HCT116 (cell line): ENCODE results near the gene PC.

ENCODE experiments used
- CEBPB ChIP-seq: IDR thresholded peaks from 2 replicates; pipeline ENCODE4 v1.6.1; 2012; ENCODE audit warnings: low read depth
- POLR2A ChIP-seq: IDR thresholded peaks from 2 replicates; pipeline ENCODE4 v1.7.0; 2011; ENCODE audit warnings: borderline replicate concordance; ENCODE audit not compliant: insufficient read depth, insufficient read length; ENCODE audit errors: extremely low read depth
- POLR2AphosphoS5 ChIP-seq: IDR thresholded peaks from 2 replicates; pipeline ENCODE4 v1.6.1; 2011; ENCODE audit warnings: mild to moderate bottlenecking, low read depth, low read length, moderate library complexity
- YY1 ChIP-seq: IDR thresholded peaks from 2 replicates; pipeline ENCODE4 v1.6.1; 2011; ENCODE audit warnings: low read length, low read depth, moderate library complexity, mild to moderate bottlenecking; ENCODE audit not compliant: insufficient replicate concordance; ENCODE audit errors: extremely low read depth
- ZNF274 ChIP-seq: fragments of 200-500 bp; sonication (Bioruptor generic); IDR thresholded peaks from 2 replicates; pipeline ENCODE4 v1.6.1; 2014; ENCODE audit warnings: mild to moderate bottlenecking, low read depth, low read length, inconsistent platforms
- TF ChIP-seq, protein P1 (sequence below): IDR thresholded peaks from 2 replicates; pipeline ENCODE4 v1.6.1; 2012; ENCODE audit warnings: low read depth
- TF ChIP-seq, protein P2 (sequence below), 3 experiments: fragments of 200-600 bp in 1 of 3; sonication (generic) in 1 of 3; IDR thresholded peaks in 2 of 3; conservative IDR thresholded peaks in 1 of 3; 2 replicates each; pipeline ENCODE4 v1.5.1; 2012 to 2017; ENCODE audit warnings: low read depth in 2 of 3, low read length in 2 of 3, antibody characterized with exemption in 1 of 3, borderline replicate concordance in 1 of 3, control low read depth in 1 of 3, mild to moderate bottlenecking in 1 of 3, mixed read lengths in 1 of 3, mixed run types in 1 of 3, moderate library complexity in 1 of 3; ENCODE audit not compliant: insufficient read depth in 1 of 3
- TF ChIP-seq, protein P3 (sequence below): IDR thresholded peaks from 2 replicates; pipeline ENCODE4 v1.6.1; 2012

DNA sequence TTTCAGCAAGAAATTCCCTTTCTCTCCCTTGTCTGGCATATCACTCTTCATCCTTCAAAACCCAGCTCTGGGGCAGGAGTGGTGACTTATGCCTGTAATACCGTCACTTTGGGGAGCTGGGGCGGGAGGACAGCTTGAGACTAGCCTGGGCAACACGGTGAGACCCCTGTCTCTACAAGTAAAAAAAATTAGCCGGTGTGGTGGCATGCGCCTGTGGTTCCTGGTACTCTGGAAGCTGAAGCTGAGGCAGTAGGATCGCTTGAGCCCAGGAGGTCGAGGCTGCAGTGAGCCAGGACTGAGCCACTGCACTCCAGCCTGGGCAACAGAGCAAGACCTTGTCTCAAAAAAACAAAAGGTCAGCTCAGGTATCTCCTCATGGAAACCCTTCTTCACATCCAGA, 116.3 kb downstream of the PC start:
- TF ChIP-seq, protein P1, sequence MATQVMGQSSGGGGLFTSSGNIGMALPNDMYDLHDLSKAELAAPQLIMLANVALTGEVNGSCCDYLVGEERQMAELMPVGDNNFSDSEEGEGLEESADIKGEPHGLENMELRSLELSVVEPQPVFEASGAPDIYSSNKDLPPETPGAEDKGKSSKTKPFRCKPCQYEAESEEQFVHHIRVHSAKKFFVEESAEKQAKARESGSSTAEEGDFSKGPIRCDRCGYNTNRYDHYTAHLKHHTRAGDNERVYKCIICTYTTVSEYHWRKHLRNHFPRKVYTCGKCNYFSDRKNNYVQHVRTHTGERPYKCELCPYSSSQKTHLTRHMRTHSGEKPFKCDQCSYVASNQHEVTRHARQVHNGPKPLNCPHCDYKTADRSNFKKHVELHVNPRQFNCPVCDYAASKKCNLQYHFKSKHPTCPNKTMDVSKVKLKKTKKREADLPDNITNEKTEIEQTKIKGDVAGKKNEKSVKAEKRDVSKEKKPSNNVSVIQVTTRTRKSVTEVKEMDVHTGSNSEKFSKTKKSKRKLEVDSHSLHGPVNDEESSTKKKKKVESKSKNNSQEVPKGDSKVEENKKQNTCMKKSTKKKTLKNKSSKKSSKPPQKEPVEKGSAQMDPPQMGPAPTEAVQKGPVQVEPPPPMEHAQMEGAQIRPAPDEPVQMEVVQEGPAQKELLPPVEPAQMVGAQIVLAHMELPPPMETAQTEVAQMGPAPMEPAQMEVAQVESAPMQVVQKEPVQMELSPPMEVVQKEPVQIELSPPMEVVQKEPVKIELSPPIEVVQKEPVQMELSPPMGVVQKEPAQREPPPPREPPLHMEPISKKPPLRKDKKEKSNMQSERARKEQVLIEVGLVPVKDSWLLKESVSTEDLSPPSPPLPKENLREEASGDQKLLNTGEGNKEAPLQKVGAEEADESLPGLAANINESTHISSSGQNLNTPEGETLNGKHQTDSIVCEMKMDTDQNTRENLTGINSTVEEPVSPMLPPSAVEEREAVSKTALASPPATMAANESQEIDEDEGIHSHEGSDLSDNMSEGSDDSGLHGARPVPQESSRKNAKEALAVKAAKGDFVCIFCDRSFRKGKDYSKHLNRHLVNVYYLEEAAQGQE: no peak
- TF ChIP-seq, protein P2, sequence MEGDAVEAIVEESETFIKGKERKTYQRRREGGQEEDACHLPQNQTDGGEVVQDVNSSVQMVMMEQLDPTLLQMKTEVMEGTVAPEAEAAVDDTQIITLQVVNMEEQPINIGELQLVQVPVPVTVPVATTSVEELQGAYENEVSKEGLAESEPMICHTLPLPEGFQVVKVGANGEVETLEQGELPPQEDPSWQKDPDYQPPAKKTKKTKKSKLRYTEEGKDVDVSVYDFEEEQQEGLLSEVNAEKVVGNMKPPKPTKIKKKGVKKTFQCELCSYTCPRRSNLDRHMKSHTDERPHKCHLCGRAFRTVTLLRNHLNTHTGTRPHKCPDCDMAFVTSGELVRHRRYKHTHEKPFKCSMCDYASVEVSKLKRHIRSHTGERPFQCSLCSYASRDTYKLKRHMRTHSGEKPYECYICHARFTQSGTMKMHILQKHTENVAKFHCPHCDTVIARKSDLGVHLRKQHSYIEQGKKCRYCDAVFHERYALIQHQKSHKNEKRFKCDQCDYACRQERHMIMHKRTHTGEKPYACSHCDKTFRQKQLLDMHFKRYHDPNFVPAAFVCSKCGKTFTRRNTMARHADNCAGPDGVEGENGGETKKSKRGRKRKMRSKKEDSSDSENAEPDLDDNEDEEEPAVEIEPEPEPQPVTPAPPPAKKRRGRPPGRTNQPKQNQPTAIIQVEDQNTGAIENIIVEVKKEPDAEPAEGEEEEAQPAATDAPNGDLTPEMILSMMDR (IDR thresholded peaks at IDR 0.05 in 2 of 3, conservative IDR thresholded peaks at IDR 0.05 in 1 of 3; ENCODE audit: borderline replicate concordance in 1 of 3, insufficient read depth in 1 of 3, low read depth in 2 of 3, low read length in 2 of 3): no peak
- TF ChIP-seq POLR2AphosphoS5 (no peak), YY1 (no peak), POLR2A (no peak), ZNF274 (no peak), CEBPB (no peak)
- TF ChIP-seq, protein P3, sequence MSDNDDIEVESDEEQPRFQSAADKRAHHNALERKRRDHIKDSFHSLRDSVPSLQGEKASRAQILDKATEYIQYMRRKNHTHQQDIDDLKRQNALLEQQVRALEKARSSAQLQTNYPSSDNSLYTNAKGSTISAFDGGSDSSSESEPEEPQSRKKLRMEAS: no peak
